Measurements from ENCODE around the gene RPS6KA2.

DNA sequence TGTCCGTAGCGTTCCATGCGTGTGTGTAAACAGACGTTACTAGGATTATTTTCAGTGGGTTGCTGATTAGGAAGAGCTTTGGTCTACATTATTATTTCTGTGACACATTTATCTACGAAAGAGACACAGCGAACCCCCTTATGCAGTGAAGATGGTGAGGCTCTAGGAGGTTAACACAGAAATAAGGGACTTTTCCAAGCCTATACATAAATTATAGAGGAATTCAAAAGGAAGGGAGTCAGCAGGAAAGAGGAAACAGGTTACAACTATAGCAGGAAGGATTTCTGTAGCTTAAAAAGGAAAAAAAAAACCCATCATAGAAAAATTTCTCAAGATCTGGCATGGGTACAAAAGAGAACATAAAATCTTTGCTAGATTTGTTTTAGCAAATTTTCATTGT, 12.9 kb upstream of the RPS6KA2 start:
- TF ChIP-seq, protein P1, sequence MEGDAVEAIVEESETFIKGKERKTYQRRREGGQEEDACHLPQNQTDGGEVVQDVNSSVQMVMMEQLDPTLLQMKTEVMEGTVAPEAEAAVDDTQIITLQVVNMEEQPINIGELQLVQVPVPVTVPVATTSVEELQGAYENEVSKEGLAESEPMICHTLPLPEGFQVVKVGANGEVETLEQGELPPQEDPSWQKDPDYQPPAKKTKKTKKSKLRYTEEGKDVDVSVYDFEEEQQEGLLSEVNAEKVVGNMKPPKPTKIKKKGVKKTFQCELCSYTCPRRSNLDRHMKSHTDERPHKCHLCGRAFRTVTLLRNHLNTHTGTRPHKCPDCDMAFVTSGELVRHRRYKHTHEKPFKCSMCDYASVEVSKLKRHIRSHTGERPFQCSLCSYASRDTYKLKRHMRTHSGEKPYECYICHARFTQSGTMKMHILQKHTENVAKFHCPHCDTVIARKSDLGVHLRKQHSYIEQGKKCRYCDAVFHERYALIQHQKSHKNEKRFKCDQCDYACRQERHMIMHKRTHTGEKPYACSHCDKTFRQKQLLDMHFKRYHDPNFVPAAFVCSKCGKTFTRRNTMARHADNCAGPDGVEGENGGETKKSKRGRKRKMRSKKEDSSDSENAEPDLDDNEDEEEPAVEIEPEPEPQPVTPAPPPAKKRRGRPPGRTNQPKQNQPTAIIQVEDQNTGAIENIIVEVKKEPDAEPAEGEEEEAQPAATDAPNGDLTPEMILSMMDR (IDR thresholded peaks at IDR 0.05; ENCODE audit: borderline replicate concordance, extremely low read depth, low read length, poor library complexity, severe bottlenecking) = no peak
- TF ChIP-seq EZH2 (IDR thresholded peaks at IDR 0.05; ENCODE audit: borderline replicate concordance, low read depth, low read length, severe bottlenecking) = no peak
